IMR-90 (cell line): ENCODE data around the gene IQCE. TPM values are rescaled to one million over a fixed set of nuclear protein-coding genes. Genes with fewer than 3 reads are reported as not detected.
A peak's percentile ranks its signal among the peaks of the same experiment; 100 is the strongest.

Experiments used
- ATAC-seq: fragments of 200-7000 bp; cut with Tn5 transposase; 2 replicates; pipeline ENCODE4 v1.9.1; 2020; ENCODE audit warnings: low read depth, mild to moderate bottlenecking, moderate library complexity
- BruUV-seq: library from RNA; stranded (reverse); fragments of 400-500 nt; replicated peaks from 2 replicates; lab custom pipeline; 2021; lab: Mats Ljungman, UMichigan
- CTCF ChIA-PET: fragments of 300-600 bp; formaldehyde crosslinking; extraction: SDS; loops from one replicate; lab custom pipeline; 2021; ENCODE audit warnings: antibody characterized with exemption; lab: Yijun Ruan, JAX
- POLR2A ChIA-PET: fragments of 300-600 bp; sonication (Branson Sonifier 250); formaldehyde crosslinking; loops from one replicate; lab custom pipeline; 2022; ENCODE audit warnings: antibody characterized with exemption; ENCODE audit not compliant: unreplicated experiment; lab: Charles Lee
- DNase-seq: peaks from one replicate; pipeline ENCODE4 v3.0.0; 2013
- H2AFZ ChIP-seq: replicated peaks from 2 replicates; pipeline ENCODE3; 2013; ENCODE audit warnings: low read length, mild to moderate bottlenecking; ENCODE audit not compliant: poor library complexity
- H2AK5ac ChIP-seq: 2 replicates; pipeline ENCODE4 v1.6.1; 2013; ENCODE audit warnings: low read depth, low read length, inconsistent platforms
- H2AK9ac ChIP-seq: replicated peaks from 2 replicates; pipeline ENCODE3; 2013; ENCODE audit warnings: mild to moderate bottlenecking, low read depth, low read length, moderate library complexity; ENCODE audit not compliant: poor library complexity
- H2BK120ac ChIP-seq: 2 replicates; pipeline ENCODE4 v1.6.1; 2013; ENCODE audit warnings: low read depth, low read length, inconsistent platforms
- H2BK15ac ChIP-seq: 3 replicates; pipeline ENCODE4 v1.6.1; 2013; ENCODE audit warnings: low read depth, low read length, inconsistent platforms
- H2BK20ac ChIP-seq: 2 replicates; pipeline ENCODE4 v1.6.1; 2013; ENCODE audit warnings: low read depth, mild to moderate bottlenecking, inconsistent platforms, low read length, moderate library complexity
- H2BK5ac ChIP-seq: 2 replicates; pipeline ENCODE4 v1.6.1; 2013; ENCODE audit warnings: mild to moderate bottlenecking, low read depth, low read length, inconsistent platforms; ENCODE audit not compliant: poor library complexity, severe bottlenecking
- H3K14ac ChIP-seq: replicated peaks from 2 replicates; pipeline ENCODE4 v1.6.1; 2013; ENCODE audit warnings: low read depth, low read length, inconsistent platforms
- H3K18ac ChIP-seq: 2 replicates; pipeline ENCODE4 v1.6.1; 2013; ENCODE audit warnings: low read depth, low read length, control low read depth
- H3K23ac ChIP-seq: 2 replicates; pipeline ENCODE4 v1.6.1; 2013; ENCODE audit warnings: low read depth, low read length, inconsistent platforms
- H3K27ac ChIP-seq: 2 replicates; pipeline ENCODE4 v1.5.1; 2013; ENCODE audit warnings: mild to moderate bottlenecking, control low read depth, low read length; ENCODE audit not compliant: insufficient read depth
- H3K27me3 ChIP-seq: 2 replicates; pipeline ENCODE4 v1.6.1; 2013; ENCODE audit warnings: low read length; ENCODE audit not compliant: control insufficient read depth, insufficient read depth
- H3K36me3 ChIP-seq: 2 replicates; pipeline ENCODE4 v1.6.1; 2013; ENCODE audit warnings: low read length, mixed read lengths; ENCODE audit not compliant: control insufficient read depth, insufficient read depth
- H3K4ac ChIP-seq: 2 replicates; pipeline ENCODE4 v1.6.1; 2013; ENCODE audit warnings: low read depth, low read length, inconsistent platforms
- H3K4me1 ChIP-seq: 2 replicates; pipeline ENCODE4 v1.6.1; 2013; ENCODE audit warnings: low read length, mixed read lengths; ENCODE audit not compliant: control insufficient read depth, insufficient read depth
- H3K4me2 ChIP-seq: 2 replicates; pipeline ENCODE4 v1.6.1; 2013; ENCODE audit warnings: low read depth, mild to moderate bottlenecking, control low read depth, low read length, moderate library complexity
- H3K4me3 ChIP-seq: 2 replicates; pipeline ENCODE4 v1.5.1; 2013; ENCODE audit warnings: low read depth, mild to moderate bottlenecking, control low read depth, low read length, moderate library complexity; ENCODE audit not compliant: insufficient read depth
- H3K56ac ChIP-seq: 2 replicates; pipeline ENCODE4 v1.6.1; 2013; ENCODE audit warnings: low read length, inconsistent platforms; ENCODE audit not compliant: insufficient read depth; ENCODE audit errors: extremely low read depth
- H3K79me1 ChIP-seq, 2 experiments: 2 replicates each; pipeline ENCODE4 v1.6.1; 2013; ENCODE audit warnings: low read length in 2 of 2, inconsistent platforms in 1 of 2, low read depth in 1 of 2
- H3K9ac ChIP-seq: 2 replicates; pipeline ENCODE4 v1.6.1; 2013; ENCODE audit warnings: low read depth, low read length, control low read depth
- H3K9me1 ChIP-seq: 2 replicates; pipeline ENCODE4 v1.6.1; 2013; ENCODE audit warnings: low read length, inconsistent platforms; ENCODE audit not compliant: insufficient read depth
- H3K9me3 ChIP-seq: 2 replicates; pipeline ENCODE4 v1.6.1; 2013; ENCODE audit warnings: low read length; ENCODE audit not compliant: control insufficient read depth, insufficient read depth
- H4K20me1 ChIP-seq: 2 replicates; pipeline ENCODE4 v1.6.1; 2013; ENCODE audit warnings: low read length, inconsistent platforms; ENCODE audit not compliant: insufficient read depth
- H4K5ac ChIP-seq: 2 replicates; pipeline ENCODE4 v1.6.1; 2013; ENCODE audit warnings: mild to moderate bottlenecking, low read depth, low read length, control low read depth
- H4K8ac ChIP-seq, 2 experiments: 2 replicates each; pipeline ENCODE4 v1.6.1; 2013; ENCODE audit warnings: low read depth in 2 of 2, low read length in 2 of 2, control low read depth in 1 of 2, inconsistent platforms in 1 of 2
- H4K91ac ChIP-seq: 2 replicates; pipeline ENCODE4 v1.6.1; 2013; ENCODE audit warnings: low read depth, low read length, inconsistent platforms; ENCODE audit not compliant: insufficient read depth
- CHD1 ChIP-seq: IDR thresholded peaks from 2 replicates; pipeline ENCODE4 v1.6.1; 2012; ENCODE audit warnings: low read depth, low read length, improper control_type of control experiment
- MAFK ChIP-seq: IDR thresholded peaks from 2 replicates; pipeline ENCODE4 v1.6.1; 2012; ENCODE audit warnings: low read depth, low read length, improper control_type of control experiment
- MXI1 ChIP-seq: IDR thresholded peaks from 2 replicates; pipeline ENCODE4 v1.6.1; 2012; ENCODE audit warnings: low read depth, mild to moderate bottlenecking, low read length, moderate library complexity, borderline replicate concordance
- RFX5 ChIP-seq: IDR thresholded peaks from 2 replicates; pipeline ENCODE4 v1.8.0; 2012; ENCODE audit warnings: low read depth, mild to moderate bottlenecking, low read length, moderate library complexity
- SMC3 ChIP-seq: fragments of 150-350 bp; IDR thresholded peaks from 2 replicates; pipeline ENCODE4 v1.6.1; 2016; ENCODE audit warnings: low read depth, mild to moderate bottlenecking, antibody characterized with exemption, low read length, moderate library complexity
- WGBS, 2 experiments: methylation state at CpG; one replicate each; pipeline versions ENCODE4 v1.1.5 to v1.1.7; 2013; ENCODE audit warnings: missing lambda C conversion rate in 2 of 2; ENCODE audit not compliant: insufficient read length in 1 of 2; ENCODE audit errors: extremely low coverage in 2 of 2; 5-methylcytosine and 5-hydroxymethylcytosine counted together
- dilution Hi-C: fragments of 300-500 bp; cut with HindIII; formaldehyde crosslinking; loops from one replicate; pipeline ENCODE4 v1.14.3; 2018; ENCODE audit warnings: low sequenced_read_pairs; ENCODE audit not compliant: unreplicated experiment
- in situ Hi-C: fragments of 300-500 bp; cut with MboI; formaldehyde crosslinking; loops from 3 replicates; pipeline ENCODE4 v1.14.3; 2019; ENCODE audit warnings: low sequenced_read_pairs, inconsistent platforms, mixed read lengths
- intact Hi-C: fragments of 100-400 bp; cut with micrococcal nuclease; formaldehyde crosslinking; loops from 2 replicates; pipeline ENCODE4 v1.10.0; 2022
- polyA plus RNA-seq, 3 experiments: library from polyadenylated mRNA; depleted of rRNA; stranded (reverse); fragments of >200 nt; gene quantifications; 2 replicates each; pipeline ENCODE4 v1.2.3, GENCODE V29; 2012; ENCODE audit warnings: low replicate concordance in 1 of 3
- total RNA-seq: library from RNA; depleted of rRNA; stranded (reverse); fragments of >200 nt; gene quantifications from 2 replicates; pipeline ENCODE4 v1.2.3, GENCODE V29; 2012

Gene IQCE
- total and polyA plus RNA-seq, 2 of the 4 experiments (the other 2 are of a cell fraction): 5.0 to 6.3 TPM

- H3K56ac ChIP-seq: no peak overlapping the region
- no peak for DNase-seq
- ChIA-PET CTCF (interaction anchor here (0.7 kb wide), 1 partner anchor 244 kb away, joined by 3 read pairs; no protein-coding TSS in a partner anchor), POLR2A (no interaction called here)
- no peaks in the 10 kb centered on the region for H3K27me3 ChIP-seq
- in situ Hi-C loops: no loop called here
- 73% methylated on average over 10 of the region's 22 CpGs; no CpG with 5 or more reads in 1 of the 2 experiments for WGBS, 2 experiments
- H2AK9ac ChIP-seq: peak overlapping the region; percentile 17
- H4K5ac ChIP-seq: no peak overlapping the region
- H3K14ac ChIP-seq: 0 out of 2 replicates have a peak overlapping the region, but pooled peaks have one; percentile 58
- H3K4me1 ChIP-seq: peaks cover 59% of the 10 kb centered on the region
- no peak overlapping the region for H3K9ac ChIP-seq
- H3K36me3 ChIP-seq: peaks cover 1% of the 10 kb centered on the region; the same call in 1 of the 2 replicates
- peak overlapping the region; percentile 73 for H2AK5ac ChIP-seq
- no peak overlapping the region for H3K27ac ChIP-seq
- H4K20me1 ChIP-seq: peaks cover 80% of the 10 kb centered on the region
- no peak overlapping the region for H2BK20ac ChIP-seq
- H2BK120ac ChIP-seq: no peak overlapping the region
- intact Hi-C loops: no loop called here
- H3K18ac ChIP-seq: no peak overlapping the region
- peaks cover 19 to 86% of the 10 kb centered on the region in 2 experiments; a peak in 3 of 4 replicates for H3K79me1 ChIP-seq
- H3K9me3 ChIP-seq: no peaks in the 10 kb centered on the region
- no peak overlapping the region for H2BK5ac ChIP-seq
- H3K9me1 ChIP-seq: peaks cover 25% of the 10 kb centered on the region
- H2BK15ac ChIP-seq: no peak overlapping the region
- H2AFZ ChIP-seq: peak overlapping the region; percentile 35
- no peak for ATAC-seq
- dilution Hi-C loops: no loop called here
- H3K4me2 ChIP-seq: no peak overlapping the region
- H3K4me3 ChIP-seq: no peak overlapping the region
- peak overlapping the region; percentile 35; the same call in 1 of the 2 replicates for H3K23ac ChIP-seq
- no peak overlapping the region; the same call in 1 of the 2 replicates for H4K91ac ChIP-seq
- H3K4ac ChIP-seq: no peak overlapping the region
- no TSS peak for BruUV-seq
- peak overlapping the region in 1 of 2 experiments; percentile 3; a peak in 1 of 4 replicates for H4K8ac ChIP-seq
- TF ChIP-seq RFX5: no peak
- TF ChIP-seq SMC3: no peak
- no peak for TF ChIP-seq MXI1
- TF ChIP-seq CHD1: no peak
- TF ChIP-seq MAFK: no peak
These were observed 77.3 kb downstream of the IQCE start for GRCh38 chr7:2635810-2636701.
